ENCODE results near the gene PMEPA1. TPM values are rescaled to one million over a fixed set of nuclear protein-coding genes. Genes with fewer than 3 reads are reported as not detected.

PMEPA1 gene
- total and polyA plus RNA-seq, 10 donors, result 4.8 to 15.7 (median 9.2) TPM

DNA sequence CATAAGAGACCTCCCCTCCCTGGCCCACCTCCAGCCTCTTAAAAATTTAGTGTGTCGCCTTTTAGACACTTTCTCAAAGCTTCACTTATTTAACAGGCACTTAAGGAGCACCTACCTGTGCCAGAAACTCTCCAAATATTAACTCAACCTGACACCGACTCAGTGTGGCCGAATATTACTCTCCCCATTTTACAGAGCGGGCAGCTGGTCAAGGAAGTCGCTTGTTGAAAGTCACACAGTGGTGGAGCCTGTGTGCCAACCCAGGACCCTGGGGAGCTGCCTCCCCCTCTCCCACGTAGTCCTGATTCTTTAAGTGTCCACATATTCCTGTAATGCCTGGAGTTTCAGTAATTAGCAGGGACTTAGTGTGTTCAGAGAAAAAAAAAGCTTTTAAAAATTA, 1.0 kb upstream of the PMEPA1 start:
- intact Hi-C loops (cut with DNase I; ENCODE audit: low total_unique reads), result no loop called here
- Histone ChIP-seq H3K4me3 (peak overlapping the region; percentile 64 to 82 (median 72)), H3K9me3 (no peaks in the 10 kb centered on the region), H3K4me1 (peaks cover 14 to 72% (median 44%) of the 10 kb centered on the region in 6 donors), H3K36me3 (no peaks in the 10 kb centered on the region), H3K27ac (peak overlapping the region; percentile 75 to 92 (median 87)), H3K27me3 (replicated peaks in 1 of 7) (peaks cover 0 to 34% (median 2%) of the 10 kb centered on the region in 7 donors)
- TF ChIP-seq POLR2AphosphoS5 (IDR thresholded peaks at IDR 0.05) (no peak), POLR2A (IDR thresholded peaks at IDR 0.05) (no peak)
- TF ChIP-seq, protein P1, sequence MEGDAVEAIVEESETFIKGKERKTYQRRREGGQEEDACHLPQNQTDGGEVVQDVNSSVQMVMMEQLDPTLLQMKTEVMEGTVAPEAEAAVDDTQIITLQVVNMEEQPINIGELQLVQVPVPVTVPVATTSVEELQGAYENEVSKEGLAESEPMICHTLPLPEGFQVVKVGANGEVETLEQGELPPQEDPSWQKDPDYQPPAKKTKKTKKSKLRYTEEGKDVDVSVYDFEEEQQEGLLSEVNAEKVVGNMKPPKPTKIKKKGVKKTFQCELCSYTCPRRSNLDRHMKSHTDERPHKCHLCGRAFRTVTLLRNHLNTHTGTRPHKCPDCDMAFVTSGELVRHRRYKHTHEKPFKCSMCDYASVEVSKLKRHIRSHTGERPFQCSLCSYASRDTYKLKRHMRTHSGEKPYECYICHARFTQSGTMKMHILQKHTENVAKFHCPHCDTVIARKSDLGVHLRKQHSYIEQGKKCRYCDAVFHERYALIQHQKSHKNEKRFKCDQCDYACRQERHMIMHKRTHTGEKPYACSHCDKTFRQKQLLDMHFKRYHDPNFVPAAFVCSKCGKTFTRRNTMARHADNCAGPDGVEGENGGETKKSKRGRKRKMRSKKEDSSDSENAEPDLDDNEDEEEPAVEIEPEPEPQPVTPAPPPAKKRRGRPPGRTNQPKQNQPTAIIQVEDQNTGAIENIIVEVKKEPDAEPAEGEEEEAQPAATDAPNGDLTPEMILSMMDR (IDR thresholded peaks at IDR 0.05 in 8 of 11, conservative IDR thresholded peaks at IDR 0.05 in 3 of 11), result no peak
- no peak for DNase-seq
- 31 to 44% (median 37%) methylated on average over 6 of the region's 6 CpGs for WGBS, 5 donors

DNA sequence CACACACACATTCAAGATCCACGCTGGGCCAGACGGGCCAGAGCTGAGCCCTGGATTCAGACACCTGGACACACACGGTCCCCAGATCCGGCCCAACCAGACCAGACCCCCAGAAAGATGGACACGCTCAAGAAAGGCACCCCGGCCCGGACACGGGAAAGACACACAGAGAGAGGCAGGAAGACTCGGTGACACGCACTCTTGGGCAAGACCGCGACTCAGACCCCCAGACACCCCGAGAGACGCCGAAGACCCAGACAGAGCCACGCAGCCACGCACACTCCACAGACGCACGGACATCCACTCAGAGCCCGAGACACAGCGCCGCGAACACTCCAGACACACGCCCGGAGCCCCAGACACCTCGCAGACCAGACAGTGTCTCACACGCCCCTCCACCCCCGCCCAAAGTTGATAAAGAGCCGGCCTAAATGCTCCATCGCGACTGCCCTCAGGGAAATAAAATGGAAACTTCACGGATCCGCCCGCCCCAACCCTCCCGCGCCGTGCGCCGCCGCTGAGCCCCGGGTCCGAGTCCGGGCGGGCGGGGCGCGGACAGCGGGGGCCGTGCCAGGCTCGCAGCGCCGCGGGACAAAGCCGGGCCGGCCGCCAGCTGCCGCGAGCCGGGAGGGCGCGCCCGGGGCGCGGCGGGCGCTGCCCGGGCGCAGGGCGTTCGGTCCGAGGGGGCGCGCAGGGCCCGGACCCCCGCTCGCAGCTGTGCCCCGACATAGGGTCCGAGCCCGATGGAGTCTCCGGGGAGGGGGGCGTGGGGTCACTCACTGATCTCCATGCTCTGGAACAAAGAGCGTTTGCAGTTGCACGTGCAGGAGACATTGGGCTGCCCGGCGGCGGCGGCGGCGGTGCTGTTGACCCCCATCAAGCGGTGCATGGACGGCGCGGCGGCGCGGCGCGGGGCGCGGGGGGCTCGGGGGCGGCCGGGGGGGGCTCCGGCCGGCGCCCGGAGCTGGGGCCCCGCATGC, 831 bp downstream of the PMEPA1 start:
- Histone ChIP-seq H3K9me3 (no peaks in the 10 kb centered on the region), H3K27ac (peak overlapping the region in 5 of 8 donors; percentile 20 to 92 (median 35)), H3K27me3 (replicated peaks in 1 of 7) (peaks cover 0 to 34% (median 2%) of the 10 kb centered on the region in 7 donors), H3K4me3 (peak overlapping the region; percentile 28 to 82 (median 66)), H3K4me1 (peaks cover 14 to 91% (median 51%) of the 10 kb centered on the region in 6 donors), H3K36me3 (no peaks in the 10 kb centered on the region)
- TF ChIP-seq, protein P1 (IDR thresholded peaks at IDR 0.05 in 8 of 11, conservative IDR thresholded peaks at IDR 0.05 in 3 of 11), result no peak
- TF ChIP-seq POLR2AphosphoS5 (IDR thresholded peaks at IDR 0.05) (no peak), POLR2A (IDR thresholded peaks at IDR 0.05) (no peak)
- intact Hi-C loops (cut with DNase I; ENCODE audit: low total_unique reads), result no loop called here
- WGBS, 5 donors, result 8 to 11% (median 9%) methylated on average over 54 to 108 of the region's 108 CpGs
- DNase-seq, result peak; percentile 86

DNA sequence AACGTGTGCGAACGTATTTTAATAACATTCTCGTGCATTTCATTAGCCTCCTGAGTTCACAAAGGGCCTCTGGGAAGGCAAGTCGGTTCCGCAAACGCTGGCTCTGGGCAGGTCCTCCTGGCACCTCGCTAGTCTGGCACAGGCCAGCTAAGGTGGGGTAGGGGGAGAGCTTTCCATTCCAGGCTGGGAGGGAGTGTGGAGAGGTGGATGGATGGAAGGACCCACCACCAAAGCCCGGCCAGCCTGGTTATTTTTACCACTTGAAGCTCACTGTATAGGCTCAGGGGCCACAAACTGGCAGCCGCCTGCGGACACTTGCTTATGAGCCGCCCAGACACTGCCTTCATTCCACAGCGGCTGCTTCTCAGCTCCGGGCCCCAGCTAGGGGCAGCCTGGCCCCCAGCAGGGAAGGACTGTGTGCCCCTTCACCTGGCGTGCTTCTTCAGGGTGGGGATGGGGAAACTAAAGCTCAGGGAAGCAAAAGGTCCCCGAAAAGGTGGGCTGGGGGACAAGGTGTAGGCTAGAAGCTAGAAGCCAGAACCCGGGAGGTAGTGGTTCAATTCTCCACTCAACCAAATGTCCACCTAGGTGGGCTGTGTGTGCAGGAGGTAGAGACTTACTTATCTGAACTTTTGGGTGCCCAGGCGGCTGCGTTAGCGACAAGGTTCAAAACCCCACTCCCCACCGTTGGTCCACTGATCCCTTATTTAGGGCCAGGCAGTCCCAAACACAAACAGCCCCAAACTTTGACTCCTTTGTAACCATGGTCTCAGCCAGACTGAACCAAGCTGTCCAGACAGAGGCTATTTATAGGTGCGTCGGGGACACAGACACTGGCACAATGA, 1.7 kb downstream of the PMEPA1 start:
- TF ChIP-seq, protein P1 (IDR thresholded peaks at IDR 0.05 in 8 of 11, conservative IDR thresholded peaks at IDR 0.05 in 3 of 11), result no peak
- TF ChIP-seq POLR2A (IDR thresholded peaks at IDR 0.05), result no peak
- no peak for TF ChIP-seq POLR2AphosphoS5 (IDR thresholded peaks at IDR 0.05)
- H3K9me3 ChIP-seq, result no peaks in the 10 kb centered on the region
- peaks cover 0 to 34% (median 2%) of the 10 kb centered on the region in 7 donors for H3K27me3 ChIP-seq (replicated peaks in 1 of 7)
- peak overlapping the region in 6 of 8 donors; percentile 4 to 92 (median 28) for H3K27ac ChIP-seq
- peak overlapping the region in 7 of 8 donors; percentile 37 to 82 (median 69) for H3K4me3 ChIP-seq
- 74 to 83% (median 82%) methylated on average over 23 of the region's 23 CpGs for WGBS, 5 donors
- H3K36me3 ChIP-seq, result no peaks in the 10 kb centered on the region
- intact Hi-C loops (cut with DNase I; ENCODE audit: low total_unique reads), result no loop called here
- DNase-seq, result no peak
- peaks cover 14 to 93% (median 58%) of the 10 kb centered on the region in 6 donors for H3K4me1 ChIP-seq
